HG03565 (cell line): Measurements from ENCODE around the gene DSG4.

Experiments used
- ATAC-seq: cut with Tn5 transposase; IDR thresholded peaks from one replicate; pipeline ENCODE4 v1.9.1; 2021; ENCODE audit warnings: mild to moderate bottlenecking, moderate library complexity; ENCODE audit not compliant: unreplicated experiment

Gene DSG4

GRCh38 chr18:31403409-31403808 lies 26.8 kb downstream of the DSG4 start:
- no peak for ATAC-seq

GRCh38 chr18:31407649-31408048 lies 31.1 kb downstream of the DSG4 start:
- ATAC-seq: peak; percentile 75

- ATAC-seq: no peak
Measured at GRCh38 chr18:31409276-31409675, 32.7 kb downstream of the DSG4 start.

GRCh38 chr18:31410716-31411483 lies 34.3 kb downstream of the DSG4 start:
- ATAC-seq: no peak

GRCh38 chr18:31413137-31413536 lies 36.6 kb downstream of the DSG4 start:
- no peak for ATAC-seq

GRCh38 chr18:31417850-31418249 lies 41.3 kb downstream of the DSG4 start:
- ATAC-seq: no peak

- no peak for ATAC-seq
Measured at GRCh38 chr18:31419457-31419932, 42.9 kb downstream of the DSG4 start.

GRCh38 chr18:31420032-31420431 lies 43.5 kb downstream of the DSG4 start:
- no peak for ATAC-seq

GRCh38 chr18:31420524-31420923 lies 43.9 kb downstream of the DSG4 start:
- no peak for ATAC-seq

GRCh38 chr18:31424383-31424988 lies 47.9 kb downstream of the DSG4 start:
- ATAC-seq: peak; percentile 81

GRCh38 chr18:31426021-31426420 lies 49.4 kb downstream of the DSG4 start:
- ATAC-seq: no peak

- no peak for ATAC-seq
Measured at GRCh38 chr18:31426871-31427406, 50.4 kb downstream of the DSG4 start.

- no peak for ATAC-seq
Measured at GRCh38 chr18:31428211-31428610, 51.6 kb downstream of the DSG4 start.

GRCh38 chr18:31429623-31430022 lies 53.0 kb downstream of the DSG4 start:
- no peak for ATAC-seq

- no peak for ATAC-seq
Measured at GRCh38 chr18:31430072-31430471, 53.5 kb downstream of the DSG4 start.

GRCh38 chr18:31430554-31430953 lies 54.0 kb downstream of the DSG4 start:
- no peak for ATAC-seq

GRCh38 chr18:31432316-31432715 lies 55.7 kb downstream of the DSG4 start:
- ATAC-seq: no peak

- ATAC-seq: no peak
Measured at GRCh38 chr18:31436825-31437224, 60.2 kb downstream of the DSG4 start.

- ATAC-seq: peak; percentile 89
Measured at GRCh38 chr18:31438402-31438801, 61.8 kb downstream of the DSG4 start.

GRCh38 chr18:31439807-31440325 lies 63.3 kb downstream of the DSG4 start:
- ATAC-seq: no peak

- ATAC-seq: no peak
Measured at GRCh38 chr18:31440787-31441186, 64.2 kb downstream of the DSG4 start.

- ATAC-seq: no peak
Measured at GRCh38 chr18:31441493-31441892, 64.9 kb downstream of the DSG4 start.
